IPS-20b (cell line): ENCODE data around the gene CHIC2.

Experiments
- H3K27ac ChIP-seq: one replicate; pipeline ENCODE4 v1.5.1; 2013; ENCODE audit warnings: low read length
- H3K27me3 ChIP-seq: 2 replicates; pipeline ENCODE4 v1.6.1; 2013; ENCODE audit warnings: mild to moderate bottlenecking, low read length, inconsistent platforms; ENCODE audit not compliant: insufficient read depth
- H3K36me3 ChIP-seq: 2 replicates; pipeline ENCODE4 v1.6.1; 2013; ENCODE audit warnings: low read depth, mild to moderate bottlenecking, inconsistent platforms, low read length, moderate library complexity; ENCODE audit not compliant: insufficient read depth
- H3K4me1 ChIP-seq: 2 replicates; pipeline ENCODE4 v1.6.1; 2013; ENCODE audit warnings: mild to moderate bottlenecking, control low read depth, inconsistent platforms, low read length, moderate library complexity; ENCODE audit not compliant: insufficient read depth
- H3K4me3 ChIP-seq: 2 replicates; pipeline ENCODE4 v1.5.1; 2013; ENCODE audit warnings: mild to moderate bottlenecking, low read length, inconsistent platforms
- H3K9ac ChIP-seq: 2 replicates; pipeline ENCODE4 v1.6.1; 2013; ENCODE audit warnings: low read depth, mild to moderate bottlenecking, inconsistent platforms, low read length, moderate library complexity
- H3K9me3 ChIP-seq: 2 replicates; pipeline ENCODE4 v1.6.1; 2013; ENCODE audit warnings: mild to moderate bottlenecking, low read depth, low read length, inconsistent platforms; ENCODE audit not compliant: insufficient read depth

The CHIC2 gene

DNA sequence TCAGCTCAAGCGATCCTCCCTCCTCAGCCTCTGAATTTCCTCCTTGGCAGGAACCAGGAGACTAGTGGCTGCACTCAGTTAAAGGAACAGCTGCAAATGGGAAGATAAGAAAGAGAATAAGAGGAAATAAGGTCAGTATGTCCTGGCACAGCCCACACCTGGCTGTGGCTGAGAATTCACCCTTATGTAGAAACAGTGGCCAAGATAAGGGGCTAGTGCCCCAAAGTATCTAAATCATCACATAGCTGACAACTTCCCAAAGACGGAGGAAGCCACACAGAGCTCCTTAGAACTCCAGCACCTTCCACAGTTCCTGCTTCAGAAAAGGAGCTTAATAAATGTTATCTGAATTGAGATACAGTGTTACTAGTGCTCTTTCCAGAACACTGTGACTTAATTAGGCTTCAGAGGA, 2.3 kb upstream of the CHIC2 start:
- no peaks in the 10 kb centered on the region for H3K9me3 ChIP-seq
- peaks cover 7% of the 10 kb centered on the region; the same call in 1 of the 2 replicates for H3K4me1 ChIP-seq
- H3K27ac ChIP-seq: no peak overlapping the region
- no peak overlapping the region for H3K9ac ChIP-seq
- peaks cover 10% of the 10 kb centered on the region; the same call in 1 of the 2 replicates for H3K27me3 ChIP-seq
- H3K36me3 ChIP-seq: no peaks in the 10 kb centered on the region
- H3K4me3 ChIP-seq: no peak overlapping the region

- no peak overlapping the region for H3K9ac ChIP-seq
- peaks cover 11% of the 10 kb centered on the region; the same call in 1 of the 2 replicates for H3K4me1 ChIP-seq
- H3K4me3 ChIP-seq: no peak overlapping the region
- H3K27me3 ChIP-seq: peaks cover 10% of the 10 kb centered on the region; the same call in 1 of the 2 replicates
- H3K9me3 ChIP-seq: no peaks in the 10 kb centered on the region
- no peaks in the 10 kb centered on the region for H3K36me3 ChIP-seq
- no peak overlapping the region for H3K27ac ChIP-seq
Measured at GRCh38 chr4:54066088-54066415, 1.6 kb upstream of the CHIC2 start.

DNA sequence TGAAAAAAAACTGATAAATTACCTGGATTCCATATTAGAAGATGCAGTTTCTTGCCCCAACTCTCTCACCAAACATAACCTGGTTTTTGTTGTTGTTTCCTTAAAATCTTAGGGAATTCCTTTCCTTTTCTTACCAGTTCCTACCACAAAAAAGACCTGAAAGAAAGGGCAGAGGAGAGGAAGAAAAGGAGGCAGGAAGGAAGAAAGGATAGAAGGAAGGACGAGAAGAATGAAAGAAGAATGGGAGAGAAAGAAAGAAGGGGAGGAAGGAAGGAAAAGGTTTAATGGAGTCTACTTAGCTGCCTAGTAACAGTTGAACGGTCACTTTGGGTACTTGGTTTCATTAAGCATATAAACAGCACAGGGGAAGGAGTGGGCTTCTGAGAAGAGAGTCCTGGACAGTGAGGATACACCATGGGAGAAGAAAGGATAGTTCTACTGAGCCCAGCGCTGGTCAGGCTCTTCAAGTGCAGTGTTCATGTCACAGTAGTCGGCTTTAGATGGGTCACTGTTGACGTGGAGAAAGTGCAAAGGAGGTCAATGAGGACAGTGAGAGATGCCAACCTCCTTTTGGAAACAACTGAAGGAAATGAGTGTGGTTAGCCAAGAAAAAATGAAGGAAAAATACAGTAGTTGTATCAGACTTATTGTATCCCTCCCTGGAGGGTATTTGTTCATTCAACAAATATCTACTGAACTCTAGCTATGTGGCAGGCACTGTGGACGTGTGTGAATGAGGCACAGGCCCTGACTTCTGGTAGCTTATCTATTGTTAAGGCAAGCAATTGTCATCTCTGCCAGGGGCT, 1.1 kb upstream of the CHIC2 start:
- Histone ChIP-seq H3K4me1 (peaks cover 16% of the 10 kb centered on the region; the same call in 1 of the 2 replicates), H3K27me3 (peaks cover 10% of the 10 kb centered on the region; the same call in 1 of the 2 replicates), H3K36me3 (no peaks in the 10 kb centered on the region), H3K9ac (peak overlapping the region; percentile 77; the same call in 1 of the 2 replicates), H3K27ac (no peak overlapping the region), H3K4me3 (peak overlapping the region; percentile 83), H3K9me3 (no peaks in the 10 kb centered on the region)

GRCh38 chr4:54063737-54064316, 578 bp downstream of the CHIC2 start:
- H3K36me3 ChIP-seq: no peaks in the 10 kb centered on the region
- peak overlapping the region; percentile 22 for H3K27ac ChIP-seq
- H3K4me1 ChIP-seq: peaks cover 22% of the 10 kb centered on the region; the same call in 1 of the 2 replicates

DNA sequence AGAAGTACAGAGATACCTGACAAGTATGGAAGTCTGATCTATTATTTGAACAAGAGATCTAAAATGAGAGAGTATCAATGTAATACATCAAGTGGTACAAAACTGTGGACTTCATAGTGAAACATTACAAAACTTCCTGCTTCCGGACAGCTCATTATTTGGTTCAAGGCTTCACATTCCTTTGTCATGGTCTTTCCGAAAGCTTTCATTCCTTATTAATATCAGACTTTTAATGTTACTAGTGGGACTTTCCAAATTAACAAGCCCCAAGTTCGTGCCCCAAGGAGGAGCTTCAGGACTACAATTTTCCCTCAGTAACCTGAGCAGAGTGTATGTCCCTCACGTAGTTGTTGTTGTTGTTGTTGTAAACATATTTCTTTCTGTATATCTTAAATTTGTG, 1.2 kb downstream of the CHIC2 start:
- Histone ChIP-seq H3K9ac (peak overlapping the region; percentile 87; the same call in 1 of the 2 replicates), H3K4me1 (peaks cover 22% of the 10 kb centered on the region; the same call in 1 of the 2 replicates), H3K9me3 (no peaks in the 10 kb centered on the region), H3K27me3 (peaks cover 10% of the 10 kb centered on the region; the same call in 1 of the 2 replicates), H3K27ac (no peak overlapping the region), H3K36me3 (no peaks in the 10 kb centered on the region), H3K4me3 (peak overlapping the region; percentile 93)

More at GRCh38 chr4:54063737-54064316, 578 bp downstream of the CHIC2 start:
- Histone ChIP-seq H3K27me3 (peaks cover 10% of the 10 kb centered on the region; the same call in 1 of the 2 replicates), H3K9ac (peak overlapping the region; percentile 87), H3K9me3 (no peaks in the 10 kb centered on the region), H3K4me3 (peak overlapping the region; percentile 93)

GRCh38 chr4:54062392-54062791, 2.0 kb downstream of the CHIC2 start:
- no peaks in the 10 kb centered on the region for H3K9me3 ChIP-seq
- peaks cover 22% of the 10 kb centered on the region; the same call in 1 of the 2 replicates for H3K4me1 ChIP-seq
- peaks cover 10% of the 10 kb centered on the region; the same call in 1 of the 2 replicates for H3K27me3 ChIP-seq
- no peak overlapping the region for H3K27ac ChIP-seq
- no peaks in the 10 kb centered on the region for H3K36me3 ChIP-seq
- H3K9ac ChIP-seq: peak overlapping the region; percentile 38; the same call in 1 of the 2 replicates
- H3K4me3 ChIP-seq: peak overlapping the region; percentile 93

- Histone ChIP-seq H3K4me1 (peaks cover 22% of the 10 kb centered on the region; the same call in 1 of the 2 replicates), H3K27me3 (peaks cover 10% of the 10 kb centered on the region; the same call in 1 of the 2 replicates), H3K9ac (no peak overlapping the region), H3K27ac (no peak overlapping the region), H3K4me3 (peak overlapping the region; percentile 23; the same call in 1 of the 2 replicates), H3K36me3 (no peaks in the 10 kb centered on the region), H3K9me3 (no peaks in the 10 kb centered on the region)
Measured at GRCh38 chr4:54061873-54062272, 2.5 kb downstream of the CHIC2 start.

- Histone ChIP-seq H3K4me1 (peaks cover 22% of the 10 kb centered on the region; the same call in 1 of the 2 replicates), H3K4me3 (peak overlapping the region; percentile 23; the same call in 1 of the 2 replicates), H3K27me3 (peaks cover 10% of the 10 kb centered on the region; the same call in 1 of the 2 replicates)
Measured at GRCh38 chr4:54061067-54061466, 3.3 kb downstream of the CHIC2 start.

DNA sequence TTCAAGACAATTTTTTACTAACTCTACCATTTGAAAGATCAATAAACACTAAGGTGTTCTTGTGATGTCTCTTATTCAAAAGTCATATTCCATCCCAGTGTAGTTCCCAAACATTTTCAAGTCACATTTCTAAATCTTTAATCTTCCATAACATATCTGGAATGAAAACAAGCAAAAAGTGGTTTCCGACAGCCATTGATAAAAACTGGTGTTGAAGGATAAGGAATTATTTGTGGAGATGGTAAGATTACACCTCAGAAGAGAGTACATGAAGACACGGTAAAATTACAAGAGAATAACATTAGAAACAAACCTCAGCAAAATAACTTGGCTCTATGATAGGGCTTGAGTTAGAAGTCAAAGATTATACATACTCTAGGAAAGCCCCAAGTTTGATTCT, 4.3 kb downstream of the CHIC2 start:
- Histone ChIP-seq H3K9ac (no peak overlapping the region), H3K27ac (no peak overlapping the region), H3K4me1 (peaks cover 22% of the 10 kb centered on the region; the same call in 1 of the 2 replicates), H3K27me3 (peaks cover 4% of the 10 kb centered on the region; the same call in 1 of the 2 replicates), H3K36me3 (no peaks in the 10 kb centered on the region), H3K4me3 (no peak overlapping the region), H3K9me3 (no peaks in the 10 kb centered on the region)

More at GRCh38 chr4:54061067-54061466, 3.3 kb downstream of the CHIC2 start:
- Histone ChIP-seq H3K27ac (no peak overlapping the region), H3K9me3 (no peaks in the 10 kb centered on the region), H3K36me3 (no peaks in the 10 kb centered on the region), H3K9ac (no peak overlapping the region)

- no peaks in the 10 kb centered on the region for H3K9me3 ChIP-seq
- H3K27me3 ChIP-seq: no peaks in the 10 kb centered on the region
- peaks cover 22% of the 10 kb centered on the region; the same call in 1 of the 2 replicates for H3K4me1 ChIP-seq
- H3K9ac ChIP-seq: no peak overlapping the region
- no peak overlapping the region for H3K27ac ChIP-seq
- H3K36me3 ChIP-seq: no peaks in the 10 kb centered on the region
- no peak overlapping the region for H3K4me3 ChIP-seq
Measured at GRCh38 chr4:54058171-54058570, 6.2 kb downstream of the CHIC2 start.

DNA sequence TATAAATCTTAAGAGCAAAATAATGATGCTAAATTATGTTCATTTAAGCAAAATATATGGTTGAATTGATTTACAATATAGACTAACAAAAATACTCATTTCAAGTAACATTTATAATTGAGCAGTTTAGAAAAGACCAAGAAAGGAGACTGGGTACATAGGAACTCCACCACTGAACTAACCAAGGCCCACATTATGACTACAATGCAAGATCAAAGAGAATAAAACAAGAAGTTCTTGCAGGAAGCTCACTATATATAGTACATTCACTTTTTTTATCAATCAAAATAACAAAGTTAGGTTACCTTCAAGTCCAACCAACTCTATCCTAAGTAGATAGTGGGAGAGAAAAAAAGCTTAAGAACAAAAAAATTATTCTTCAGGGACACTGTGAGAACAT, 8.0 kb downstream of the CHIC2 start:
- no peak overlapping the region for H3K27ac ChIP-seq

More for the DNA sequence above, 8.0 kb downstream of the CHIC2 start:
- Histone ChIP-seq H3K9ac (no peak overlapping the region), H3K36me3 (no peaks in the 10 kb centered on the region), H3K4me3 (no peak overlapping the region), H3K27me3 (no peaks in the 10 kb centered on the region), H3K4me1 (peaks cover 14% of the 10 kb centered on the region; the same call in 1 of the 2 replicates), H3K9me3 (no peaks in the 10 kb centered on the region)
